Testis (tissue), 2 donors: ENCODE data around the gene TPPP.

Experiments
- POLR2A ChIP-seq: fragments of 450-650 bp; IDR thresholded peaks from one replicate; pipeline ENCODE4 v1.6.1; 2017; ENCODE audit warnings: antibody characterized with exemption, mild to moderate bottlenecking, moderate library complexity
- TF ChIP-seq, protein P1 (sequence below), 3 experiments: fragments of 450-650 bp in 2 of 3; fragments of 200-600 bp in 1 of 3; sonication (generic) in 1 of 3; IDR thresholded peaks; one replicate each; pipeline ENCODE4 v1.5.1; 2016 to 2019; ENCODE audit warnings: antibody characterized with exemption in 3 of 3, mild to moderate bottlenecking in 2 of 3, moderate library complexity in 1 of 3

DNA sequence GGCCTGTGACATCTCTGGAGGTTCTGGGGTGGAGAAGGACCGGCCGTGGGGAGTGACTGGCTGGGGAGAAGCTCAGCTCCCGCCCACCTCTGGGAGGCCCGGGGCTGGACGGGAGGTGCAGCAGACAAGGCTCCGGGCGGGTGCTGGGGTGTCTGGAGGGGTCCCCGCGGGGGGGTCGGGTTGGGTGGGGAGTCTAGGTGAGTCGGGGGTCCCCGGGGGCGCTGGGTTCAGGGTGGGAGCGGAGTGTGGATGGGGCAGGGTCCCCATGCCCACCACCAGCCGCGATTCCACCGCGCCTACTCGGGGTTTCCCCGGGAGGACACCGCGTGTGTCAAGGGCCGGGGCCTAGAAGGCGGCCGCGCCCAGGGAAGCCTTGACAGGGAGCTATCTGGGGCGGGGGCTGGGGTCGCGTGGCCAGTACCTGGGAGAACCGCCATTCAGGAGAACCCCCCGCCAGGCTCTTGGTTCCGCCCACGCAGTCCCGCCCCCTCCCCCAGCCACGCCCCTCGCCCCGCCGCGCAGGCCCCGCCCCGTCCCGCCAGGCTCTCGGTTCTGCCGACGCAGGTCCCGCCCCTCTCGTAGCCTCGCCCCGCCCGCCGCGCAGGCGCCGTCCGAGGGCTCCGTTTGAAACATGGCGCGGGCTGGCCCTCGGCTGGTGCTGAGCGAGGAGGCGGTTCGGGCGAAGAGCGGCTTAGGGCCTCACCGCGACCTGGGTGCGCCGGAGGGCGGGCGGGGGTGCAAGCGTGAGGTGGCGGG, 81.2 kb downstream of the TPPP start, which contains the start of gene CEP72:
- TF ChIP-seq, protein P1, sequence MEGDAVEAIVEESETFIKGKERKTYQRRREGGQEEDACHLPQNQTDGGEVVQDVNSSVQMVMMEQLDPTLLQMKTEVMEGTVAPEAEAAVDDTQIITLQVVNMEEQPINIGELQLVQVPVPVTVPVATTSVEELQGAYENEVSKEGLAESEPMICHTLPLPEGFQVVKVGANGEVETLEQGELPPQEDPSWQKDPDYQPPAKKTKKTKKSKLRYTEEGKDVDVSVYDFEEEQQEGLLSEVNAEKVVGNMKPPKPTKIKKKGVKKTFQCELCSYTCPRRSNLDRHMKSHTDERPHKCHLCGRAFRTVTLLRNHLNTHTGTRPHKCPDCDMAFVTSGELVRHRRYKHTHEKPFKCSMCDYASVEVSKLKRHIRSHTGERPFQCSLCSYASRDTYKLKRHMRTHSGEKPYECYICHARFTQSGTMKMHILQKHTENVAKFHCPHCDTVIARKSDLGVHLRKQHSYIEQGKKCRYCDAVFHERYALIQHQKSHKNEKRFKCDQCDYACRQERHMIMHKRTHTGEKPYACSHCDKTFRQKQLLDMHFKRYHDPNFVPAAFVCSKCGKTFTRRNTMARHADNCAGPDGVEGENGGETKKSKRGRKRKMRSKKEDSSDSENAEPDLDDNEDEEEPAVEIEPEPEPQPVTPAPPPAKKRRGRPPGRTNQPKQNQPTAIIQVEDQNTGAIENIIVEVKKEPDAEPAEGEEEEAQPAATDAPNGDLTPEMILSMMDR (IDR thresholded peaks at IDR 0.05) = no peak
- TF ChIP-seq POLR2A = no peak
